ENCODE results near the gene PLA2G4C. TPM values are rescaled to one million over a fixed set of nuclear protein-coding genes. Genes with fewer than 3 reads are reported as not detected.
A peak's percentile ranks its signal among the peaks of the same experiment; 100 is the strongest.

The PLA2G4C gene, protein sequence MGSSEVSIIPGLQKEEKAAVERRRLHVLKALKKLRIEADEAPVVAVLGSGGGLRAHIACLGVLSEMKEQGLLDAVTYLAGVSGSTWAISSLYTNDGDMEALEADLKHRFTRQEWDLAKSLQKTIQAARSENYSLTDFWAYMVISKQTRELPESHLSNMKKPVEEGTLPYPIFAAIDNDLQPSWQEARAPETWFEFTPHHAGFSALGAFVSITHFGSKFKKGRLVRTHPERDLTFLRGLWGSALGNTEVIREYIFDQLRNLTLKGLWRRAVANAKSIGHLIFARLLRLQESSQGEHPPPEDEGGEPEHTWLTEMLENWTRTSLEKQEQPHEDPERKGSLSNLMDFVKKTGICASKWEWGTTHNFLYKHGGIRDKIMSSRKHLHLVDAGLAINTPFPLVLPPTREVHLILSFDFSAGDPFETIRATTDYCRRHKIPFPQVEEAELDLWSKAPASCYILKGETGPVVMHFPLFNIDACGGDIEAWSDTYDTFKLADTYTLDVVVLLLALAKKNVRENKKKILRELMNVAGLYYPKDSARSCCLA
- 1.9 TPM for total RNA-seq

- DNase-seq (ENCODE audit: low read depth in 2 of 3, low spot score in 2 of 3), result peak; percentile 68 to 88 (median 87)
Observed at GRCh38 chr19:48110350-48110966, at the start of gene PLA2G4C. TSS of gene PLA2G4C (minus strand) at chr19:48110817. CDS start at chr19:48106529, 4,288 bp downstream.

DNA sequence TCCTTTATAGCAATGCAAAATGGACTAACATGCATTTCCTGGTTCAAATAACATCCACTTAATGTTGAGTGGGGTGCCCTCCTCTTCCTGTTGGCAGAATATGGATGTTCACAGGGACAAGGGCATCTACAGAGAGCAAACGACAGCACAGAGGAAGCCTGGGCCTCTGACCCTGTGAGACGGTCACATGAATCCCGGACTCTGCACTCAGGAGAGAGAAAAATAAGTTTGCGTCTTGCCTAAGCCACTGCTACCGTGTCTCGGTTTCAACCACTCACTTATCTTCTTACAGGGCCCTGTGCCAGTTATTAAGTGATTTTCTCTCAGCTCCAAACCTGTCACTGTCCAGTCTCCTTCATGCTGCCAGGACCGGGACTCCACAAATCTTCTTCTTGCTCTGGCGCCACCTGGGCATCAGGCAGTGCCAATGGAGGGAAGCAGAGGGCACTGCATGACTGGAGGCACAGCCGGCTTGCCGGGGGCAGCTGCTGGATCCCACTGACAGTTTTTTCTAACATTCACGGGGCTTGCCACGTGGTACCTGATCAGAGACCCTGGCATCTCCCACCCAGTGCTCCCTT is 47.7 kb upstream of the PLA2G4C start:
- no peak for DNase-seq (ENCODE audit: low read depth in 2 of 3, low spot score in 2 of 3)

DNA sequence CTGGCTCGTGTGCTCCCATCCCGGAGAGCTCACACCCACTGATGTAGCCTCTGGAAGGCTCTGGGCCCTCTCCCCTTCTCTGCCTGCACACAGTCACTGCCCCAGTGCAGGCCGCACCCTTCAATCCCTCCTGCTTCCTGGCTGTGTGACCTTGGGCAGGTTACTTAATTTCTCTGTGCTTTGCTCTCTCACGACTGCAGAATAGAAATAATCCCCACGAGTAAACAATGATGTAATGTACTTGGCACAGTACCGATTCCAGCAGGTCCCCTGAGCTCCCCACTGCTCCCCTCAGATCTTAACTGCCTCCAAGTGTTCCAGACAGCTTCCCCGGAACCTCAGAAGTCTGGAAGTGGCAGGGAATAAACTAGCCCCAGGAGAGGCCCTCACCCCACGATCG is 43.4 kb upstream of the PLA2G4C start:
- DNase-seq (ENCODE audit: low read depth in 2 of 3, low spot score in 2 of 3), result no peak

GRCh38 chr19:48152551-48152950 is 41.9 kb upstream of the PLA2G4C start:
- peak; percentile 36 to 77 (median 70) for DNase-seq (ENCODE audit: low read depth in 2 of 3, low spot score in 2 of 3)

DNA sequence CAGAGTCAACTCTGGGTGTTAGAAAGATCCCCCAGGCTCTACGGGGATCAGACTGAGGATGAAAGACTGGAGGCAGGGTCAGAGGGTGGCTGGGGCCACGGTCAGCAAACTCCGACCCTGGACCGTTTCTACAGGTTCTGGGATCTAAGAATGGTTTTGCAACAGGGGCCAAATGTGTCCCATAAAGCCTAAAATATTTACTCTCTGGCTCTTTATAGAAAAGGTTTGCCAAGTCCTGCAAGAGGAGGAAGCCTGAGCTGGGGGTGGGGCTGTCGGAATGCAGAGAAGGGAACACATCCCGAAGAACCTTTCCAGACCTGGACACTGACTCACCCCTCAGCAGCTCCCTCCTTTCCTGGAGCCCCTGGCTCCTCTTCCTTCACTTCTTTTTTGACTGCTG is 38.8 kb upstream of the PLA2G4C start:
- no peak for DNase-seq (ENCODE audit: low read depth in 2 of 3, low spot score in 2 of 3)

DNA sequence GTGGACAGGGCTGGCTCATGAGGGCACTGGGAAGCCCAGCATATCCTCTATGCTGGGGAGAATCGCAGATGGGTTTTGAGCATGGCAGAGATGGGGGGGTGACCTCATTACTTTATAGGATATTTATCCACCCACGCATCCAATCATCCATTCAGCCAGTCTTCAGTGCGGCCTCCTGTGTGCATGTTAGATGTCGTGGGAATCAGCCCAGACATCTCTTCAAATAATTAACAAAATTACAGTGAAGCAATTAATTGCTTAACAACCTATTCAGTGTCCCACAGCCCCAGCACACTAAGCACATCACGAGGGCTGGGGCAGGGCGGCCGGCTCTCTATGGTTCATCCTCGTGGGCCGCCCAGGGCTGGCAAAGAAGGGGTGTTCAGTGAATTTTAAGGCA is 38.0 kb upstream of the PLA2G4C start:
- DNase-seq (ENCODE audit: low read depth in 2 of 3, low spot score in 2 of 3), result no peak

DNA sequence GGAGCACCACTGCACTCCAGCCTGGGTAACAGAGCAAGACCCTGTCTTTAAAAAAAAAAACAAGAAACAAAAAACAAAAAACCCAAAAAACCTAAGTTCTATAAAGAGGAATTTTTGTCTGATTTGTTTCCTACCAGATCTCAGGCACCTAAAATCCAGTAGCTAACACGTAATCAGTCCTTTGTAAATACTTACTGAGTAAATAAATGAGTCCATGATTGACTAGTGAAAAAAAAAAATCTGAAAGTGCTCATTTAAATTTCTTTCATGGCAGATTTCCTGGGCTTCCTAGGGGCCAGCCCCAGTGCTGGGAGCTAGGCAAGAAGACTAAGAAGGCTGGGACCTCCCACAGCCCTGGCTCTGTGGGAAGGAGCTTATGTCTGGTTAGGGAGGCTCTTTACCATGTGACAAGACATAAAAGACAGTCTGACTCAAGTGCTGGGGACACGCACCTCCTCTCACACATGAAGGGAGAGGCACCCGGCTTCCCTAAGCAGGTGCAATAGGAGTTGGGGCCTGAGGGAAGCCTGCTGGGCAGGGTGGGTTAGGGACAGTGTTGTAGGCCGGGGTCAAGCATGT is 37.1 kb upstream of the PLA2G4C start:
- no peak for DNase-seq (ENCODE audit: low read depth in 2 of 3, low spot score in 2 of 3)

DNA sequence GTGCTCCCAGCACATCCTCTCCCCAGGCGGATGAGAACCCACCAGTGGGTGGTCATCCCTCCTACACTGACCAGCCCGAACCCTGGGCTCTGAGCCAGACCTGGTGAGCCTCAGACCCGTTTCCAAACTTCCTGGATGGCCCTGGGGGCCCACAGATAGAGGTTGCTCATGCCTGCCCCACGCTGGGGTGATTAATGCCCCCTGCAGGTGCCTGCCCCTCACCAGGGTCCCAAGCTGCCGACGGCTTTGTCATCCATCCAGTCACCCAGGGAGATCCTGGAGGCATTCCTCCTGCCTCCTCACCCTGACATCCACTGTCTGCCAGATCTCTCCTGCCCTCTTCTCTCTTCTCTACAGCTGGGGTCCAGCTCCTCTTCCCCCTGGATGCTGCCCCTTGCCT is 28.4 kb upstream of the PLA2G4C start:
- DNase-seq (ENCODE audit: low read depth in 2 of 3, low spot score in 2 of 3), result no peak

- DNase-seq (ENCODE audit: low read depth in 2 of 3, low spot score in 2 of 3), result no peak
Observed at GRCh38 chr19:48137411-48137810, 26.8 kb upstream of the PLA2G4C start.

GRCh38 chr19:48136547-48136946 is 25.9 kb upstream of the PLA2G4C start:
- DNase-seq (ENCODE audit: low read depth in 2 of 3, low spot score in 2 of 3), result no peak

DNA sequence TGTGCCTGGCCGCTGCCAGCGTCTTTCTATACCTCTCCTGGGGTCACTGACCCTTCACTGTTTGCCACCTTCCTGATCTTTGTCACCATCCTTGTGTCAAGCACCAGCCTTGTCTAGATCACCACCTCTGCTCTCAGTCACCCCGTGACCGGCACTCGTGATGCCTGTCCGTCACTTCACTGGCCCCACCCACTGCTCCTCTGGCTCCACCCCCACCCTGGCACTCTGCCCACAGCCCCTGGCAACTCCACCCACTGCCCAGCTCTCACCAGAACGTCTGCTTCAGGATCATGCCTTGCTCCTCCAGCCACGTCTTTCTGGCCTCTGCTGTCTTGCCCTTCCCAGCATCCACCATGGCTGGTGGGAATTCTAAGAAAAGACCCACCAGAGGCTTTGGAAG is 24.8 kb upstream of the PLA2G4C start:
- no peak for DNase-seq (ENCODE audit: low read depth in 2 of 3, low spot score in 2 of 3)

- no peak for DNase-seq (ENCODE audit: low read depth in 2 of 3, low spot score in 2 of 3)
Observed at GRCh38 chr19:48133094-48133493, 22.5 kb upstream of the PLA2G4C start.

DNA sequence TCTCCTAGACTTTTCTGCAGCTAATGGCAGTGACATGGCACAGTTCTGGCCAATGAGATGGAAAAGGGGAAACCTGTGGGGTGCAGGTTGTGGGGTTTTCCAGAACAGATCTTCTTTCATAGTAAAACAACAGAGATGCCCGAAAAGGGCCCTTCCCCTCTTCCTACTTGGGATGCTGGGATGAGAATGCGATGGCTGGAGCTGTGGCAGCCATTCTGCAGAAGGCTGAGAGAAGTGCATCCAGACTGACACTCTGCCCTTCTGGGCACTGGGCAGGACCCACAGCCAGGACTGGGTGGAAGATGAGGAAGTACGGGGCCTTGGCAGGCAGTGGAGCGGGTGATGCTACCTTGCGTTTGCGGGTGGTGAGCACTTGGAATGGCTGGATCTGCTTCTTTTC is 16.9 kb upstream of the PLA2G4C start:
- DNase-seq (ENCODE audit: low read depth in 2 of 3, low spot score in 2 of 3), result no peak

DNA sequence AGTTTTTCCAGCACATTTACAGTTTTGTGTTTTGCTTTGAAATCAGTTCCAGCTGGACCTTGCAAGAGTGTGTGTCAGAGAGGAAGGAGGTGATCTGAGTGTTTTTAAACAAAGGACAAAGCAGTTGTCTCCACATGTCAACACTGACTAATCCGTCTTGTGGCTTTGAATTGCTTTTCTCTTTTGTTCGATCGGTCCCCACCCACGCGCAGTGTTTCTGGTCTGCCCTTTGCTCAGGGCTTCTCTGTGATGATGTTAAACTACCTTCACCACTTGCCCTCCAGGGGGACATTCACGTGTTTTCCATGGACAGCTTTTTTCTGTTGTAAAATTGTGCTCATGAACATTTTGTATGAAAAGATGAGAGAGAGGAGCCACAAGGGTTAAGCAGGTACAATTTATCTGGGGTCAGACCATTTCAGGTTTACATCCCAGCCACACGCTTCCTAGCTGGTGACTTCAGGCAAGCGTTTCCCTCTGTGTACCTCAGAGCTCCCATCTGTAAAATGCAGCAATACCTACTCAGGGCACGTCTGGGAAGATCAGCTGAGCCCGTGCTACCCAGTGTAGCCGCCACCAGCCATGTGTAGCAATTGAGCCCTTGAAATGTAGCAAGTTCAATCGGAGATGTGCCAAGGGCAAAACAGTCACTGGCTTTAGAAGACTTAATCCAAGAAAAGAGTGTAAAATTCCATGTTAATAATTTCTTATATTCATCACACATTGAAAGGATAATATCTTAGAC is 13.5 kb upstream of the PLA2G4C start:
- DNase-seq (ENCODE audit: low read depth in 2 of 3, low spot score in 2 of 3), result no peak

- DNase-seq (ENCODE audit: low read depth in 2 of 3, low spot score in 2 of 3), result no peak
Observed at GRCh38 chr19:48122421-48122820, 11.8 kb upstream of the PLA2G4C start.

DNA sequence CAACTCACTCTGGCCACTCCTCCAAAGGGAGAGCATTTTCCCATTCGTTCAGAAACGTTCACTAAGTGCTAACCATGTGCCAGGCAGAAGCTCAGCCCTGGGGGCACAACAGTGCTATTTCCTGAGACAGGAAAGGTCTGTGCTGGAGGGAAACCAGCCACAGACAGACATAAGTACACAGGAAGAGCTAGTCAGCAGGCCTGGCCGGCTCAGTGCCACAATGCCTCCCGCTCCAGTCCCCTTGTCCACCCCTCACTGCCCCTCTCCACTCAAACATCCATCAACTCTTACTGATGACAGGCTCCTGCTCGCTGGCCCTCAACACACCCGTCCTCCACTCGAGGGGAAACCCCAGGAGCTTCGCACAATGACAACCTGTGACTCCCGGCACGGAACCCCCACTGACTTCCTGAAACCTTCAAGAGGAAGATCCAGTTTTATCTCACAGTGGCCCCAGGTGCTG is 11.3 kb upstream of the PLA2G4C start:
- DNase-seq (ENCODE audit: low read depth in 2 of 3, low spot score in 2 of 3), result peak in 2 of 3 donors; percentile 37 to 42

- no peak for DNase-seq (ENCODE audit: low read depth in 2 of 3, low spot score in 2 of 3)
Observed at GRCh38 chr19:48121066-48121465, 10.4 kb upstream of the PLA2G4C start.

GRCh38 chr19:48120505-48120904 is 9.9 kb upstream of the PLA2G4C start:
- no peak for DNase-seq (ENCODE audit: low read depth in 2 of 3, low spot score in 2 of 3)

DNA sequence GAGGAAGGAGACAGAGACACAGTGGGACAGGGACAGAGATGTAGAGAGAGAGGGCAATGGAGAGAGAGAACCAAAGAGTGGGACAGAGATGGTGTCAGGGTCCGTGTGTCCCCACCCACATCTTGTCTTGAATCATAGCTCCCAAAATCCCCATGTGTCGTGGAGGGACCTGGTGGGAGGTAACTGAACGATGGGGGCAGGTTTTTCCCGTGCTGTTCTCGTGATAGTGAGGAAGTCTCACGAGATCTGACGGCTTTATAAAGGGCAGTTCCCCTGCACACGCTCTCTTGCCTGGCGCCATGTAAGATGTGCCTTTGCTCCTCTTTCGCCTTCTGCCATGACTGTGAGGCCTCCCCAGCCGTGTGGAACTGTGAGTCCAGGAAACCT is 7.5 kb upstream of the PLA2G4C start:
- no peak for DNase-seq (ENCODE audit: low read depth in 2 of 3, low spot score in 2 of 3)

DNA sequence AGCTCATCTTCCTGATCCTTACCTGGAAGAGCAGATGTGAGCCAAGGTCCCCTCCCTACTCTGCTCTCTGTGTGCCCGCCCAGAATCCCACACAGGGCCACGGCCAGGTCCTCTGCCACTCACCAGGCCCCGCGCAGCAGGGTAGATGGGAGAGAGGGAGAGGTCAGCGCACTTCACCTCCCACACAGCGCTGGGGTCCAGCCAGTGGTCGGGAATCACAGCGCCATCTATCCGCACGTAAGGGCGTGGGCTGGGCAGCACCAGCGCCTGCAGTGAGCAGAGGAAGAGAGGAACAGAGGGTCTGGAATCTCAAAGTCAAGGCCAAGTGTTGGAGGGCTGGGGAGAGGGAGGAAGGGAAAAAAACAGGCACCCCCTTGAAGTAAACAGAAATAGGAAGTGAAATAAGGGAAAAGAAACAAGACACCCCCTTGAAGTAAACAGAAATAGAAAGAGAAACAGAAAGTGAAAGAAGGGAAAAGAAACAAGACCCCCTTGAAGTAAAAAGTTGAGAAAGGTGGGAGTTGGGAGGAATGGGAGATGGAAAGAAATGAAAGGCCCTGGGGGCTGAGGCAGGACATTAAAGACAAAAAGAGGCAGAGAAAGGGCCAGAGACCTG is 7.0 kb upstream of the PLA2G4C start:
- DNase-seq (ENCODE audit: low read depth in 2 of 3, low spot score in 2 of 3), result no peak

Data from hematopoietic multipotent progenitor cell (in vitro differentiated cells).